NCI-H2196 treated with DMSO at 0.1 percent for 48 hours (cell line): ENCODE data around the gene CHGA.

Source experiments
- DNase-seq: peaks from one replicate; lab custom pipeline; 2025; ENCODE audit not compliant: unreplicated experiment; lab: John Stamatoyannopoulos, UW

Gene CHGA

GRCh38 chr14:92976268-92976667 is 53.3 kb downstream of the CHGA start:
- no peak for DNase-seq

GRCh38 chr14:92978229-92979021 is 55.5 kb downstream of the CHGA start:
- no peak for DNase-seq

- DNase-seq = no peak
These were observed 57.9 kb downstream of the CHGA start for GRCh38 chr14:92980866-92981265.

GRCh38 chr14:92981726-92982125 is 58.8 kb downstream of the CHGA start:
- DNase-seq = no peak

GRCh38 chr14:92982956-92983355 is 60.0 kb downstream of the CHGA start:
- DNase-seq = no peak

- DNase-seq = no peak
These were observed 61.3 kb downstream of the CHGA start for GRCh38 chr14:92984082-92984788.
